HL-60 (cell line): ENCODE data around the gene TTC34.

Source experiments
- POLR2AphosphoS5 ChIP-seq: IDR thresholded peaks from 2 replicates; pipeline ENCODE4 v1.6.1; 2012; ENCODE audit warnings: low read depth
- TF ChIP-seq, protein P1 (sequence below): IDR thresholded peaks from one replicate; pipeline ENCODE4 v1.5.1; 2011; ENCODE audit warnings: low read length, control low read depth, inconsistent platforms; ENCODE audit not compliant: insufficient read depth

GRCh38 chr1:2778220-2778592 lies 23.3 kb downstream of the TTC34 start:
- TF ChIP-seq, protein P1, sequence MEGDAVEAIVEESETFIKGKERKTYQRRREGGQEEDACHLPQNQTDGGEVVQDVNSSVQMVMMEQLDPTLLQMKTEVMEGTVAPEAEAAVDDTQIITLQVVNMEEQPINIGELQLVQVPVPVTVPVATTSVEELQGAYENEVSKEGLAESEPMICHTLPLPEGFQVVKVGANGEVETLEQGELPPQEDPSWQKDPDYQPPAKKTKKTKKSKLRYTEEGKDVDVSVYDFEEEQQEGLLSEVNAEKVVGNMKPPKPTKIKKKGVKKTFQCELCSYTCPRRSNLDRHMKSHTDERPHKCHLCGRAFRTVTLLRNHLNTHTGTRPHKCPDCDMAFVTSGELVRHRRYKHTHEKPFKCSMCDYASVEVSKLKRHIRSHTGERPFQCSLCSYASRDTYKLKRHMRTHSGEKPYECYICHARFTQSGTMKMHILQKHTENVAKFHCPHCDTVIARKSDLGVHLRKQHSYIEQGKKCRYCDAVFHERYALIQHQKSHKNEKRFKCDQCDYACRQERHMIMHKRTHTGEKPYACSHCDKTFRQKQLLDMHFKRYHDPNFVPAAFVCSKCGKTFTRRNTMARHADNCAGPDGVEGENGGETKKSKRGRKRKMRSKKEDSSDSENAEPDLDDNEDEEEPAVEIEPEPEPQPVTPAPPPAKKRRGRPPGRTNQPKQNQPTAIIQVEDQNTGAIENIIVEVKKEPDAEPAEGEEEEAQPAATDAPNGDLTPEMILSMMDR = no peak
- TF ChIP-seq POLR2AphosphoS5 = no peak
